T-helper 1 cell treated with Interleukin-12 subunit alpha and Interleukin-12 subunit beta and Interleukin-4 antibody, amounts not matched to agents 30 μg/mL and 1 μg/mL, for 36 hours (primary cell): ENCODE measurements around the gene ZBTB18.
A peak's percentile ranks its signal among the peaks of the same experiment; 100 is the strongest.

Source experiments
- H3K27ac Mint-ChIP-seq: one replicate; pipeline ENCODE4 v1.8.0; 2021; ENCODE audit warnings: mild to moderate bottlenecking, mixed read lengths
- H3K27me3 Mint-ChIP-seq: one replicate; pipeline ENCODE4 v1.8.0; 2021; ENCODE audit warnings: low read depth, mixed read lengths
- H3K36me3 Mint-ChIP-seq: one replicate; pipeline ENCODE4 v1.8.0; 2021; ENCODE audit warnings: low read depth, mixed read lengths
- H3K4me1 Mint-ChIP-seq: one replicate; pipeline ENCODE4 v1.8.0; 2021; ENCODE audit warnings: low read depth, mixed read lengths
- H3K4me3 Mint-ChIP-seq: one replicate; pipeline ENCODE4 v1.8.0; 2021; ENCODE audit warnings: mild to moderate bottlenecking, moderate library complexity, mixed read lengths
- H3K9me3 Mint-ChIP-seq: one replicate; pipeline ENCODE4 v1.8.0; 2021; ENCODE audit warnings: mixed read lengths

The ZBTB18 gene

DNA sequence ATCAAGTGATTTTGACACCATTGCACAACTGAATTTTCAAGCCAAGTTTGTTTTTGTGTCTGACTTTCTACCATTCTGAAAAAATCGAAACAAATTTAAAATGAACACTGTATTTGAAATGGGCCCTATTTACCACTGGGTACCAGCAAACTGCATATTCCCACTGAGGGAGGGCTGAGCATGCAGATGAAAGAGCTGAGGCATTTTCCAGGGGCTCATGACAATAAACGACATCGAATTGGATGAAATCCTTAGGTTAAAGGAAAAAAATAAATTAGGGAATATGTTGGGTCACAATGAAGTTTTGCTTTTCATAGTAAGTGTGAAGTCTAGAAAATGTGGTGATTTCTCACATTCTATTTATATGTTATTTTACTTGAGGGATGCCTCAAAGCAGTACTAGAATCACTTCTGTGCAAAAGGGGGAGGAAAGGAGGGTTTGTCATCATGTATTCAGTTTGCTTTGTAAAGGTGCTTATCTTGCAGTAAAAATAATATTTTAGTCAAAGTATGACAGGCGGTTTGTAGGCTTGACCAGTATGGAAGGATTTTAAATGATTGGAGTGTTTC, 11.2 kb downstream of the ZBTB18 start:
- Mint-ChIP-seq H3K9me3 (no peaks in the 10 kb centered on the region), H3K36me3 (no peaks in the 10 kb centered on the region), H3K27ac (no peak overlapping the region), H3K27me3 (peaks cover 10% of the 10 kb centered on the region), H3K4me1 (no peaks in the 10 kb centered on the region), H3K4me3 (no peak overlapping the region)

DNA sequence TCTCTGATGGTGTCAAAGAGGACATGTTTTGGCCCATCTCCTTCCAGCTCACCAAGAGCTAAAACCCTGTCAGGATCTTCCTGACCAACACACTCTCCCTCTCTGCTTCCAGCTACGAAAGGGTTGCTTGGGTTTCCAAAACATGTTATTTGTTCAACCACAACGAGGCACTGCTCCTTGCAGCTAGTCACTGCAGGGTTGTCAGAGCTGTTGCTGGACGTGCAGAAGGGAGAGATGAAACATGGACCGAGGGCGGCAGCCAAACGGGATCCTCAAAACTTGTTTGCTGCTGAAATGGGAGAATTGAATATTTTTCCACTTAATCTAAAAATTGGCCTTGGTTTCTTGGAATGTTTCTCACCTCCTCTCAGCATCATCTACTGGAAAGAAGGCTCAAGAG, 12.4 kb downstream of the ZBTB18 start:
- Mint-ChIP-seq H3K9me3 (no peaks in the 10 kb centered on the region), H3K36me3 (no peaks in the 10 kb centered on the region), H3K4me3 (no peak overlapping the region)

DNA sequence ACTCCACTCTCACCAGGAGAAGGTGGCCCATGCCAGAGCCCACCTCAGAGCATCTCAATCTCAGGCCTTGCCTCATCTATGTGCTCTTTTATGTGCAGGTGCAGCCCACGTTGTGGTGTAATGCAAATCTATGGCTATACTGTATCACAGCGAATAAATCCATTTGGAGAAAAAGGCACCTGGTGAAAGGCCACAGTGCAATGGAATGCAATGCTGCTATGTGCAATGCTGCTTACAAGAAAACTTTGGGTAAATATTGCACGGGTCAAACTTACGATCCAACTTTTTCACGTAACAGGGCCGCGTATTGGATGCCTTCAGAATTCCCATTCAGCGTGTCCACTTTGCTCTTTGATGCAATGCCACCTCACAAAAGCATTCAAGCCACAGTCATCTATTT, 13.5 kb downstream of the ZBTB18 start:
- Mint-ChIP-seq H3K27ac (no peak overlapping the region), H3K36me3 (no peaks in the 10 kb centered on the region), H3K27me3 (peaks cover 10% of the 10 kb centered on the region), H3K9me3 (no peaks in the 10 kb centered on the region), H3K4me3 (no peak overlapping the region), H3K4me1 (no peaks in the 10 kb centered on the region)

More for the DNA sequence above, 12.4 kb downstream of the ZBTB18 start:
- no peaks in the 10 kb centered on the region for H3K4me1 Mint-ChIP-seq
- H3K27ac Mint-ChIP-seq: no peak overlapping the region
- peaks cover 10% of the 10 kb centered on the region for H3K27me3 Mint-ChIP-seq

DNA sequence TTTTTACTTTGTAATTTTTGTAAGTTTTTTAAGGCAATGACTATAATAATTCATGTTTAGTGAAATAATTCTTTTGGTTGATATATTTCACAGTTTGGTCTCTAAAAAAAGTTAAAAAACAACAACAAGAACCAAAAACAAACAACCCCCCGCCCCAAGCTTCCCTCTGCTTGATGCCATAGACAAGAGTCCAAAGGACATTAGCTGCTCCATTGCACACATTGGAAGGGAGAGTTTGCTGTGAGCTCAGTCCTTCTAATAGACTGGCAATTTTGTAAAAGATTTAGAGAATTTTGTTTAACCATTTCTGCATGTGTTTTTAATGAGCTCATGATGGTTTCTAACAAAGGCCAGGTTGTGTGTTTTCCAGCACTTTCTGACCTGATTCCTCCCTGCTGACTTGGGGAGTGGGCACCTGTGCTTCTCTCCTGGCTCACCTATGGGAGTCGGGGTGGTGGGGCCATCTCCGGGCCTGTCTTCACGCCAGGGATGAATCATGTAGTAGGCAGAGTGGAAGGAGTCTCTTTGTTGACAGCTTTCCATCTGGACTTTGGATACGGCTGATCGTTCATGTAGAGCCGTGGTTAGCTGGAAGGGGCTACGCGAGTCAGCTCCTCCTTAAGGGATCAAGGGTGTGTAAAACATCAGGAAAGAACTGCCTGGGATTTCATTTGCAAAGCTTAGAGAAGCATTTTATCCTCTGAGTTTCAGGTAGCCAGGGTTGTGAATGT, 14.1 kb downstream of the ZBTB18 start:
- Mint-ChIP-seq H3K4me3 (no peak overlapping the region), H3K4me1 (no peaks in the 10 kb centered on the region), H3K27me3 (peaks cover 10% of the 10 kb centered on the region), H3K36me3 (no peaks in the 10 kb centered on the region), H3K9me3 (no peaks in the 10 kb centered on the region), H3K27ac (no peak overlapping the region)

DNA sequence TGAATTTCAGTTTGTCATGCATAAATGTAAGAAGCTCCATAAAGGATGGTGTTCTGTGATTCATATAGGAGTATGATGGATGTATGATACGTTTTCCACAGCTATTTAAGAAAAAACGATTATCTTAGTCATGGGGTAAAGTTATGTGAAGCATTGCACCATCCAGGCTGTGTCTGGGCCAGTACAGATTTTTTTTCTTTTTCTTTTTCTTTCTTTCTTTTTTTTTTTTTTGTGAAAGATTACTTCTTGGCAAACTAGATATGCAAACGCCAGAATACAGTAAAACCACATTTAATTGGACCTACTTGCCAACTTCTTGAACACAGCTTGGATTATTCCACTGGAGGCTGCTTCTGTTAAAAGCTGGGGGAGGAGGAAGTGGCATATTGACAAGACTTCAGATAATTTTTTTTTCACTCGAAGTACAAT, 14.9 kb downstream of the ZBTB18 start:
- H3K4me1 Mint-ChIP-seq: no peaks in the 10 kb centered on the region
- H3K27ac Mint-ChIP-seq: no peak overlapping the region
- no peak overlapping the region for H3K4me3 Mint-ChIP-seq
- peaks cover 5% of the 10 kb centered on the region for H3K27me3 Mint-ChIP-seq
- no peaks in the 10 kb centered on the region for H3K9me3 Mint-ChIP-seq
- no peaks in the 10 kb centered on the region for H3K36me3 Mint-ChIP-seq

DNA sequence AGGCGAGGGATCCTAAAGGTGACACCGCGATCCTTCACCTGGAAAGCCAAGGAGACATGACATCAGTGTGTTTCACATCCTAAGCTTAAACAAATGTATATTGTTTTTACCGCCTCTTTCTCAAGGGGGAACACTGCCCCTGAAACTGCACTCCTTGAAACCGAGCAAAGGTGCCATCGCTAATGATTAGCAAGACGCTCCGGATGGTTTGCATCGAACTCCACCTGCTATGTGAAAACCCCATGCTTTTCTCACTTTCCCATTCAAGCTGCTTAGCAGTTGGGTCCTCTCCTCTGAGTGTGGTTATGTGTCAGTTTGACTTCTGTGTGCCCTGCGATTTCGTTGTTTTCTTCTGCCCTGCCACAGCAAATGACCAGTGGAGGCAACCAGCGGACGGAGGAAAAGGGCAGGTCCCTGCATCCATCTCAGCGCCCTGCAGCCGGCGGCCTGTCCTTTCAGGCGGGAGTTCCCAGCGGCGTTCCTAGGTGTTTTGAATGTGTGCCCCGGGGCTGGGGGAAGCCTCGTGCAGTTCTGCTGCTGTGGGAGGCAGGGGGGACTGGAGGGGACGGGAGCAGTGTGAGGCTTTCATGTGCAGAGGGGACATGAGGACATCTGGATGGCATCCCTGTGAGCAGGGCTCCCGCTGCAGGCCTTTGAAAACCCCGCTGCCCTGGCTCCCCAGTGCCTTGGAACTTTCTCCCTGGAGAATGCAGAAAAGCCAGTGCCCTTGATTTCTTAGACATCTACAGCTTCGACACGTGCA, 16.1 kb downstream of the ZBTB18 start:
- H3K36me3 Mint-ChIP-seq: no peaks in the 10 kb centered on the region
- H3K27me3 Mint-ChIP-seq: peaks cover 1% of the 10 kb centered on the region
- H3K27ac Mint-ChIP-seq: no peak overlapping the region
- H3K4me1 Mint-ChIP-seq: no peaks in the 10 kb centered on the region
- H3K9me3 Mint-ChIP-seq: no peaks in the 10 kb centered on the region
- H3K4me3 Mint-ChIP-seq: no peak overlapping the region

DNA sequence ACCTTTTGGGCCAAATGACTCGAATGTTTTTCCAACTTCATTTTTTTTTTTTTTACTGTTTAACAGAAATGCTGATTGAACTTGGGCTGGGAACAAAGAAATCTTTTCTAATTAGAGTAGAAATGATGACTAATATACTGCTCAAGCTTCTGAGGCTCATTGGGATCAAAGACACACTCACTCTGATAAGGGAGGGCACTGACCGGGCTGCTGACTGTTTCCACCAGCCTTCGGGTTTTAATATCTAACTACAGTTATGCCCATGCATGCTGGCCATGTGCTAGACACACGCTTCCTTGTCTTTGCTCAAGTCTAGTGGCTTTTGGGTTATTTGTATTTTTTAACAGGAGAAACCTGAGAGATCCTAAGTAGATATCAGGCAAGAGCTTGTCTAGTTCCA, 16.8 kb downstream of the ZBTB18 start:
- Mint-ChIP-seq H3K27me3 (peaks cover 7% of the 10 kb centered on the region), H3K4me1 (peaks cover 2% of the 10 kb centered on the region), H3K27ac (no peak overlapping the region)

DNA sequence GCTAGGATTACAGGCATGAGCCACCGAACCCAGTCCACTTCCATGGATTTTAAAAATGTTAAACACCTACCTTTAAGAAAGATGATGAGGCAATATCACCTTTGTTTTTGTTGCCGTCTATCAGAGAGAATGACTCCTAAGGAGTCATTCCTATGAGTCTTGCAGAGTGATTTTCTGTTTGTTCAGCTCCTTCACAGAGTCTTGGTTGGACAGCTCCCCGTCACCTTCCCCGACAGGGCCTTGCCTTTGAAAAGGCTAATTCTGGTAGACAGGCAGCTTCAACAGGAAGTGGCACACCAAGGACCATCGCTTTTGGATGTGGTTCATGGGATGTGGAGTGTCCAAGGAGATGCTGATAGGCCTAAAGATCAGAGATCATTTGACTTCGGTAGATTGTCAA, 17.5 kb downstream of the ZBTB18 start:
- Mint-ChIP-seq H3K36me3 (no peaks in the 10 kb centered on the region), H3K27ac (no peak overlapping the region), H3K4me3 (no peak overlapping the region), H3K9me3 (no peaks in the 10 kb centered on the region), H3K27me3 (peaks cover 7% of the 10 kb centered on the region), H3K4me1 (peaks cover 2% of the 10 kb centered on the region)

More for the DNA sequence above, 16.8 kb downstream of the ZBTB18 start:
- no peaks in the 10 kb centered on the region for H3K36me3 Mint-ChIP-seq
- no peaks in the 10 kb centered on the region for H3K9me3 Mint-ChIP-seq
- H3K4me3 Mint-ChIP-seq: no peak overlapping the region

DNA sequence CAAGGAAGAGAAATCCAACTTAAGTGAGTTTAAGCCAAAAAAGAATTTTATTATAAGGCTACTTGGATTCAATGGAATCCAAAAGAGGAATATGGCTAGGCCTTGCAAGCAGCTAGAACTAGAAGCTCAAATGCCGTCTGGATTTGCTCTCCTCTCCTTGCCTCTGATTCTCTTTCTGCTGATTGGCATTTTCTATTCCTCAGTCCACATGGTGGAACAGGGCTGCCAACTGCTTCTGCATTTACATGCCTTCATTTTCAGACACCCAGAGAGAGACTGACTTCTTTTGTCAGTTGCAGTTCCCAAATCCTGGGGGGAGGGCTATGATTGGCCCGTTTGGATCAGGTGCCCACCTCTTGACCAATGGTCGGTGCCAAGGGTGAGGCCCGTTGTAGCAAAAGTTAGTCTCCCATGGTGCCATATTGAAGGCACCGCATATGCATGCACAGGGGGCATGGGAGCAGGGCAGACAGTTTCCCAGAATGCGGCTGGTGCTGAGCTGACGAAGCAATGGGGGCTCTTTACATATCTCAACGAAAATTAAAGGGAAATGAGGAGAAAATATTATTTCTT, 18.3 kb downstream of the ZBTB18 start:
- Mint-ChIP-seq H3K27ac (no peak overlapping the region), H3K36me3 (no peaks in the 10 kb centered on the region), H3K27me3 (peaks cover 12% of the 10 kb centered on the region), H3K4me1 (peaks cover 10% of the 10 kb centered on the region), H3K9me3 (no peaks in the 10 kb centered on the region), H3K4me3 (no peak overlapping the region)

DNA sequence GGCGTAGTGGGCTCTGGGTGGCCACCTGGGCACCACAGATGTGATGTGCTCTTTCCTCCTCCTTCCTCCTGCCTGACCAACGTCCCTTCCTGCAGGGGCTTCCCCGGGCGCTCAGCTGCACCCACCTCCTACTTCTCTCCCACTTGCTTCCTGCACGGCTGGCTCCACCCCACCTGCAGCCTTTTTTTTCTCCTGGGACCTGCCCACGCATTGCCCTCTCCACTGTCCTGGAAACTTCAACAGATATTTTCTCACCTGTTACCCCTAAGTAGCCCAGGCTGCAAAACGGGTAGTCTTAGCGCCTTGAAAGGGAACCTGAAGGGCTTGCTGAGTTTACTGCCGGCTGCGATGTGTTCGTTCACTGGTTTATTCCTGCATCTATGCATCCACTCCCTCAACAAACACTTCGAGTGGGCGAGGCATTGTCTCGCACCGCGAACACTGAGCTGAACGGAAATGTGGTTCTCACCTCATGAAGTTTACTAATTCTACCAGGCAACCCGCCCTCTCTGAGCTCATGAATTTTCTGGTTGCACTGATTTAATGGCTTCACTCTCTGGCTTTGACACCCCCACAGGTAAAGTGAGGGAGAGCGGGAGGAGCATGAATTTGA, 23.6 kb downstream of the ZBTB18 start:
- Mint-ChIP-seq H3K4me1 (peaks cover 23% of the 10 kb centered on the region), H3K27me3 (peaks cover 26% of the 10 kb centered on the region), H3K36me3 (no peaks in the 10 kb centered on the region), H3K4me3 (peak overlapping the region; percentile 75), H3K9me3 (no peaks in the 10 kb centered on the region), H3K27ac (peak overlapping the region; percentile 65)

DNA sequence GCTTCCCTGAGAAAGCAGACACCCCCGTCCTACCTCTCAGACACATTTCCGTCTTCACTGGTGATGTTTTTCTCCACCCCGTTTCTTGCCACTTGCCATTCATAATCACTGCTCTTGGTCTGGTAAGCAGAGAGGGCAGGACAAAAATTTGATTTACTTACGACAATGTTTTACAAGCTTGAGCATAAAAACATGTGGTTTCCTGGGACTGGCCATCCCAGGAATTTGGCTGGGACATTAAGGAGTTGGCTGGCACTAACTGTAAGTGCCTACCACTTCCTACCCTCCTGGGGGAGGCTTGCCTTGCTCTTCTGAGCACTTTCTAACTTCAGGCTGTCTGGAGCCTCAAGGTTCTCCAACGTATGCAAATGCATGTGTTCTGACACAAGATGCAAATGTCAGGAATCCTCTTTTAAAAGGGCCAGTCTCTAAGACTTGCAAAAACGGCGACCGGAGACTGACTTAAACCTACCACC, 24.2 kb downstream of the ZBTB18 start:
- Mint-ChIP-seq H3K27me3 (peaks cover 26% of the 10 kb centered on the region), H3K4me3 (peak overlapping the region; percentile 75), H3K27ac (no peak overlapping the region), H3K9me3 (no peaks in the 10 kb centered on the region), H3K36me3 (no peaks in the 10 kb centered on the region), H3K4me1 (peaks cover 23% of the 10 kb centered on the region)

DNA sequence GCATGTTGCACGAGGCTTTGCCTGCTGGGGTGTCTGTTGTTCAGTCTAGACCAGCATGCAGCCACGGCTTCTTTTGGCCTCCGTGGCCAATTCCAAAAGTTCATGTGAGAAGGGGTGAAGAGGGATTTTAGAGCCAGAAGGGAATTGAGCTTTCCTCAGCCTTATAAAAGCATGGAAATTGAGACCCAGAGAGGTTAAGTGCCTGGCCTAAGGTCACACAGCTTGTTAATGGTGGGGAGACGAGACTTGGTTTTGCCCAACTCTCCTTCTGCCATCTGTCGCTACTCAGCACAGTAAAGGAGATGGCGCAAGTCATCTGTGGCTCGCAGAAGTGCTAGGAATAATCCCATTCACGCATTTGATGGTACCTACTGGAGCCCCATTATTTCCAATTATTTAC, 25.7 kb downstream of the ZBTB18 start:
- Mint-ChIP-seq H3K27me3 (peaks cover 29% of the 10 kb centered on the region), H3K4me1 (peaks cover 23% of the 10 kb centered on the region), H3K9me3 (no peaks in the 10 kb centered on the region), H3K27ac (no peak overlapping the region), H3K4me3 (no peak overlapping the region), H3K36me3 (no peaks in the 10 kb centered on the region)

DNA sequence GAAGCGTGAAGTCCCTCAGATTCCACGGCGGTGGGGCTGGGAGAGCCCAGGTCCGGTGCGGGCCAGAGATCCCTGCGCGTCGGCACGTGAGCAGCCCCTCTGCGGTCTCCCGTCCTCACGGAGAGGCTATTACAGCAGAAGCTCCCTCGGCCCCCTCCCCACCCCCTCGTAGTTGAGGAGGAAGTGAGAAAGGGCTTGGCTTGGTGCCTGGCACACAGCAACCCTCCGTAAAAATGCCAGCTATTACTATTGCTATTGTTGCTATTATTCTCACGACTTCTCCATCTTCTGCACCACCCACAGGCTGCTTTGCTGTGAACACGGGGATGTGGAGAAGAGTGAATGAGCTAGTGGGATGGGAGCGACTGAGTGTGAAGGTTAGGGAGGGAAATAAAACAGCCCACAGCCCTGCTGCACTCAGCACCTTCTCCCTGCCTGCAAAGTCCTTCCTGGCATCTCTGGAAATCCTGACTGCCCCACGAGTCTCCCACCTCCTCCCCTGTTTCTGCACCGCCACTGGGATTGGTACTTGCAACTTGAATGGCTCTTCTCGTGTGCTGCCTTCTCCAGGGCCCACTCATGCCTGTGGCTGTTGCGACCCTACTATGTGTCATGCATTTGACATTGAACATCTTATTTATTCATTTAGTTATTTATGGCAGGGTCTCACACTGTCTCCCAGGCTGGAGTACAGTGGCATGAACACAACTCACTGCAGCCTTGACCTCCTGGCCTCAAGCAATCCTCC, 26.6 kb downstream of the ZBTB18 start:
- H3K36me3 Mint-ChIP-seq: no peaks in the 10 kb centered on the region
- H3K27ac Mint-ChIP-seq: no peak overlapping the region
- no peak overlapping the region for H3K4me3 Mint-ChIP-seq

More for the DNA sequence above, 26.6 kb downstream of the ZBTB18 start:
- Mint-ChIP-seq H3K9me3 (no peaks in the 10 kb centered on the region), H3K4me1 (peaks cover 21% of the 10 kb centered on the region), H3K27me3 (peaks cover 33% of the 10 kb centered on the region)
